ENCODE data around the gene TARS3.

DNA sequence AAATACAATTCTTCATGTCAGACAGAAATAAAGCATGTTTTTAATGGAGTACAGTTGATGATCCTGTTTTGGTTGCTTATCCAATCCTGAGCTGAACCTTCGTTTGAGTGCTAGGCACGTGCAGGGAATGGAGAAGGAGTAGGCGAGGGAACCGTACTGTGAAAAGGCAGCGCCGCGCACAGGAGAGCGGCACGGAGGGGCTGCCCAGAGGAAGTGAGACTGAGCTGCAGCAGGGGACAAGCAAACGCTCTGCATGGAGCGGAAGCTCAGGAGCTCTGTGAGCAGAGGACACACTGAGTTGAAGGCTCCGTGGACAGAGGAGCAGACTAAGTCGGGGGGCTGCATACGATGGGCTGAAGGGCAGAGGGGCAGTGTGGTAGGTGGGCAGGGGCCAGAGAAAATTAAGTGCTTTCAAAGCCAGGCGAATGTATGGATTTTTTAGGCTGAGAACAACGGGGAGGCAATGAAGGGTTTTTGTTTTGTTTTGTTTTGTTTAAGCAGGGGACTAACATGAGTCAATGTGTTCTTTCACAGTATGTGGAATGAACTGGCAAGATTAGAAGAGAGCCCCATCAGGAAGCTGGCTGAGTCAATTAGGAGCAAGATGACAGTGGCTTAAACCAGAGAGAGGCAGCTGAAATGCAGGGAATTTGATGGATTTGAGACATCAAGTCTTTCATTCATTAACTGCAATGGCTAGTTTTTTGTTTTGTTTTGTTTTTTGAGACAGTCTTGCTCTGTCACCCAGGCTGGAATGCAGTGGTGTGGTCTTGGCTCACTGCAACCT lies 48.3 kb downstream of the TARS3 start:
- TF ChIP-seq CTCF (IDR thresholded peaks at IDR 0.05; ENCODE audit: low read depth, low read length), result no peak
- TF ChIP-seq POLR2A (IDR thresholded peaks at IDR 0.05; ENCODE audit: extremely low read depth, insufficient read length), result no peak
- TF ChIP-seq MYC (IDR thresholded peaks at IDR 0.05; ENCODE audit: low read depth, low read length), result no peak
- TF ChIP-seq, protein P1, sequence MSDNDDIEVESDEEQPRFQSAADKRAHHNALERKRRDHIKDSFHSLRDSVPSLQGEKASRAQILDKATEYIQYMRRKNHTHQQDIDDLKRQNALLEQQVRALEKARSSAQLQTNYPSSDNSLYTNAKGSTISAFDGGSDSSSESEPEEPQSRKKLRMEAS (IDR thresholded peaks at IDR 0.05; ENCODE audit: low read depth, low read length), result no peak

Measured in NB4 (cell line).